Smooth muscle cell (in vitro differentiated cells): ENCODE measurements around the gene PIK3R1. TPM values are rescaled to one million over a fixed set of nuclear protein-coding genes. Genes with fewer than 3 reads are reported as not detected.

Experiments used
- DNase-seq: peaks from one replicate; lab custom pipeline; 2025; ENCODE audit not compliant: unreplicated experiment; lab: John Stamatoyannopoulos, UW
- H2AFZ ChIP-seq: fragments of 200-600 bp; sonication (generic); 2 replicates; pipeline ENCODE4 v1.6.0; 2016; ENCODE audit warnings: antibody characterized with exemption, low read depth, mild to moderate bottlenecking
- H3F3A ChIP-seq: fragments of 200-600 bp; sonication (generic); 2 replicates; pipeline ENCODE4 v1.6.0; 2017; ENCODE audit warnings: antibody characterized with exemption, low read depth
- H3K27ac ChIP-seq: fragments of 200-600 bp; sonication (generic); 2 replicates; pipeline ENCODE4 v1.5.1; 2016; ENCODE audit warnings: low read depth, mild to moderate bottlenecking
- H3K27me3 ChIP-seq: fragments of 200-600 bp; sonication (generic); 2 replicates; pipeline ENCODE4 v1.6.1; 2016; ENCODE audit warnings: low read depth, mild to moderate bottlenecking
- H3K36me3 ChIP-seq: fragments of 200-600 bp; sonication (generic); 2 replicates; pipeline ENCODE4 v1.5.1; 2016; ENCODE audit warnings: low read depth
- H3K4me1 ChIP-seq: fragments of 200-600 bp; sonication (generic); 2 replicates; pipeline ENCODE4 v1.5.1; 2016; ENCODE audit warnings: low read depth
- H3K4me2 ChIP-seq: fragments of 200-600 bp; sonication (generic); 2 replicates; pipeline ENCODE4 v1.6.0; 2016; ENCODE audit warnings: mild to moderate bottlenecking
- H3K4me3 ChIP-seq: fragments of 200-600 bp; sonication (generic); 2 replicates; pipeline ENCODE4 v1.5.1; 2016; ENCODE audit warnings: mild to moderate bottlenecking
- H3K79me2 ChIP-seq: fragments of 200-600 bp; sonication (generic); 2 replicates; pipeline ENCODE4 v1.6.0; 2016; ENCODE audit warnings: low read depth, mild to moderate bottlenecking
- H3K9ac ChIP-seq: fragments of 200-600 bp; sonication (generic); 2 replicates; pipeline ENCODE4 v1.6.0; 2016; ENCODE audit warnings: low read depth
- H3K9me3 ChIP-seq: fragments of 200-600 bp; sonication (generic); replicated peaks from 2 replicates; pipeline ENCODE4 v1.5.1; 2016; ENCODE audit warnings: low read depth
- H4K20me1 ChIP-seq: fragments of 200-600 bp; sonication (generic); 2 replicates; pipeline ENCODE4 v1.6.0; 2016; ENCODE audit warnings: low read depth
- CTCF ChIP-seq: fragments of 200-600 bp; sonication (generic); IDR thresholded peaks from 2 replicates; pipeline ENCODE4 v1.5.1; 2017; ENCODE audit warnings: borderline replicate concordance, mild to moderate bottlenecking, antibody characterized with exemption; ENCODE audit not compliant: insufficient read depth, poor library complexity, severe bottlenecking
- WGBS: methylation state at CpG from one replicate; pipeline ENCODE4 v1.1.7; 2016; ENCODE audit warnings: low lambda C conversion rate; 5-methylcytosine and 5-hydroxymethylcytosine counted together
- polyA plus RNA-seq: library from polyadenylated mRNA; unstranded; fragments of >200 nt; fragmentation: Nextera tagmentation; extraction: Ambion mirVana; gene quantifications from 2 replicates; pipeline ENCODE4 v1.2.1, GENCODE V29; 2016
- total RNA-seq: library from RNA; depleted of rRNA; stranded (reverse); fragments of >200 nt; gene quantifications from 2 replicates; pipeline ENCODE4 v1.2.3, GENCODE V29; 2014

Gene PIK3R1
- total and polyA plus RNA-seq, 2 experiments from 2014 or later: 5.3 to 63.6 TPM

- no peak for TF ChIP-seq CTCF
- Histone ChIP-seq H3K27ac (no peak overlapping the region), H2AFZ (no peak overlapping the region), H3K79me2 (peaks cover 25% of the 10 kb centered on the region), H3K4me2 (no peak overlapping the region), H3K36me3 (no peaks in the 10 kb centered on the region), H3K27me3 (no peaks in the 10 kb centered on the region), H3K9ac (no peak overlapping the region), H4K20me1 (peaks cover 12% of the 10 kb centered on the region), H3K9me3 (no peaks in the 10 kb centered on the region), H3K4me3 (no peak overlapping the region), H3K4me1 (peaks cover 31% of the 10 kb centered on the region), H3F3A (no peaks in the 10 kb centered on the region)
- WGBS: 96% methylated on average over 2 of the region's 2 CpGs
- DNase-seq: no peak
These were observed 54.3 kb downstream of the PIK3R1 start for GRCh38 chr5:68269820-68270219.

GRCh38 chr5:68270399-68270975 is 54.9 kb downstream of the PIK3R1 start:
- Histone ChIP-seq H3K27me3 (no peaks in the 10 kb centered on the region), H3F3A (no peaks in the 10 kb centered on the region), H3K4me2 (no peak overlapping the region), H3K36me3 (no peaks in the 10 kb centered on the region), H3K4me1 (peaks cover 31% of the 10 kb centered on the region), H3K4me3 (no peak overlapping the region), H3K9ac (no peak overlapping the region), H3K27ac (no peak overlapping the region), H3K79me2 (peaks cover 25% of the 10 kb centered on the region), H4K20me1 (peaks cover 12% of the 10 kb centered on the region), H2AFZ (no peak overlapping the region), H3K9me3 (no peaks in the 10 kb centered on the region)
- TF ChIP-seq CTCF: no peak
- no peak for DNase-seq

- Histone ChIP-seq H3K9ac (no peak overlapping the region), H3K36me3 (no peaks in the 10 kb centered on the region), H4K20me1 (peaks cover 9% of the 10 kb centered on the region), H3K4me3 (no peak overlapping the region), H2AFZ (no peak overlapping the region), H3K9me3 (no peaks in the 10 kb centered on the region), H3K4me2 (no peak overlapping the region), H3K4me1 (peaks cover 31% of the 10 kb centered on the region), H3F3A (no peaks in the 10 kb centered on the region), H3K79me2 (peaks cover 25% of the 10 kb centered on the region), H3K27me3 (no peaks in the 10 kb centered on the region), H3K27ac (no peak overlapping the region)
- DNase-seq: no peak
- TF ChIP-seq CTCF: no peak
- 80% methylated on average over 5 of the region's 5 CpGs for WGBS
These were observed 55.6 kb downstream of the PIK3R1 start for GRCh38 chr5:68271124-68271523.

- no peak overlapping the region for H2AFZ ChIP-seq
- peaks cover 25% of the 10 kb centered on the region for H3K79me2 ChIP-seq
- no peaks in the 10 kb centered on the region for H3K27me3 ChIP-seq
- no peak overlapping the region for H3K9ac ChIP-seq
- no peak overlapping the region for H3K4me2 ChIP-seq
- TF ChIP-seq CTCF: peak; percentile 47
- no peaks in the 10 kb centered on the region for H3K9me3 ChIP-seq
- no peaks in the 10 kb centered on the region for H4K20me1 ChIP-seq
- WGBS: 92% methylated on average over 2 of the region's 2 CpGs
- peaks cover 20% of the 10 kb centered on the region for H3K4me1 ChIP-seq
- H3F3A ChIP-seq: no peaks in the 10 kb centered on the region
- H3K4me3 ChIP-seq: no peak overlapping the region
- no peak overlapping the region for H3K27ac ChIP-seq
- DNase-seq: no peak
- no peaks in the 10 kb centered on the region for H3K36me3 ChIP-seq
These were observed 56.7 kb downstream of the PIK3R1 start for GRCh38 chr5:68272289-68272688.
